HG02970 (cell line): ENCODE measurements around the gene BATF.

Experiments used
- ATAC-seq: cut with Tn5 transposase; IDR thresholded peaks from one replicate; pipeline ENCODE4 v1.9.1; 2021; ENCODE audit warnings: mild to moderate bottlenecking, moderate library complexity, moderate number of reproducible peaks; ENCODE audit not compliant: unreplicated experiment, low FRiP score

The BATF gene

DNA sequence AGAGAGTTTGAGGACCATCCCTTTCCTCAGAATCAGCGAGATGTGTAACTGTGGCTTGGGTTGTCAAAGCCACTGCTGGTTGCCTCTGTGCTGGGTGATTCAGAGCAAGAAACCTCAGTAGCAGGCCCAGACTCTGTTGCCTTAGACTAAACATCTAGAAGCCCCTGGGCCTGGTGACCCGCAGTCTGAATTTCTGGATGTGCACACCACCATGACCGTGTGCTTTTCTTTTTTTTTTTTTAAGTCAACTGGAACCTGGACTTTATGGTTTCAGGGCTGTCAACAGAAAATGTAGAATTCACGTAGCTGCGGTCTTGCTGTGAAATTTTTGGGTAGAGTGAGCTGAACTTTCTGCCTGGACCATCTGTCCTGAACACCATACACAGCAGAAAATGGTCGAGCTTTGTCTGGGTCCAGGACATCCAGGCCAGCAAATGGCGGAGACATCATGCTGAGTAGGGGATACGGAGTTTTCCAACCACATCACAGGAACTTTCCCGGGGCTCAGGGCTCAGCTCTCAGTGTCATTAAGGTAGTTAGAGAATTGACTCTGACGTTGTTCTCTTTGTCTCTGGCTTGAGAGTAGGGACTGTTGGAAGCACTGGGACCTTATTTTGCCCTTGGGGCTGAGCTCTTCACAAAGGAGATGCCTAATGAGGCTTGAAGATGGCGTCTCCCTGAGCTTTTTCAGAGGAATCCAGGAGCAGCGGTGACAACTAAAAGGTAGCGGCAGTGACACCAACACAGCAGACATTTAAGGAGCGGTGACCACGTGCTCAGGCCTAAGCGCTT is 23.0 kb upstream of the BATF start:
- no peak for ATAC-seq

DNA sequence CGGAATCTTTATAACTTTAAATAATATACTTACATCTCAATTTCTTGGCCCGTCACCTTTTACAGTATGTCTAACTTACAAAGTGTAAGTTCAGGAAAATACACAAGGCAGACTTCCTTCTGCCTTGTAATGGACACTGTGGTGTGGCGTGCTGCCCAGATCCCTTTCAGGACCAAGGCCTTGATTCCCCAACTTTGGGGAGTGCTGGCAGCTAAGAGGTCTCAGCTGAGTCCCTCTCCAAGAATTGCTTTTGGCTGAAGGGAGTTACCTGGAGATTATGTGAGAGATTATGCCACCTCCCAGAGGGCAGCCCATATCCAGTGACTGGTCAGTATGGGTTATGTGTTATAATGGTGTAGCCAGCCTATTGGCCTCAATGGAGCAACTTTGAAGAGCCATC is 21.2 kb upstream of the BATF start:
- ATAC-seq = no peak

DNA sequence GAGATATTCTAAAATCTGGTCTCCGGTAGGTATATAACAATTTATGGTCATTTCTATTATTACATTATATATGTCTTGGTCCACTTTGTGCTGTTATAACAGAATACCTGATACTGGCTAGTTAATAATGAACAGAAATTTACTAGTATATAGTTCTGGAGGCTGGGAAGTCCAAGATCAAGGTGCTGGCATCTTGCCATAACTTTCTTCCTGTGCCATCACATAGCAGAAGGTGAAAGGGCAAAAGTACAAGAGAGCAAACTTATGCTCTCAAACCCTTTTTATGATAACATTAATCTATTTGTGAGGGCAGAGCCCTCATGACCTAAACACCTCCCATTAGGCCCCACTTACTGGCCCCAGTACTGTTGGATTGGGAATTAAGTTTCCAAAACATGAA is 17.9 kb upstream of the BATF start:
- ATAC-seq = no peak

DNA sequence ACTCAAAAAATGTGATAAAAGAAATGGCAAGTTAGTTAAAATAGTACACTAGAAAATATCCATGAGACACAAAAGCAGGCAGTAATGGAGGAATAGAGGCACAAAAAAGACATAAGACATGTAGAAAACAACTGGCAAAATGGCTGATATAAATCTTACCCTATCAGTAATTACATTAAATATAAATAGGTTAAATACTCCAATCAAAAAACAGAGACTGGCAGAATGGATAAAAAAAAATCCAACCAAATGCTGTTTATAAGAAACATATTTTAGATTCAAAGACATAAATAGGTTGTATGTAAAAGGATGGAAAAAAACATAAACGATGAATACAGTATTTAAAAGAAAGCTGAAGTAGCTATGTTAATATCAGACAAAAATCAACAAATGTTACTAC is 15.3 kb upstream of the BATF start:
- no peak for ATAC-seq

DNA sequence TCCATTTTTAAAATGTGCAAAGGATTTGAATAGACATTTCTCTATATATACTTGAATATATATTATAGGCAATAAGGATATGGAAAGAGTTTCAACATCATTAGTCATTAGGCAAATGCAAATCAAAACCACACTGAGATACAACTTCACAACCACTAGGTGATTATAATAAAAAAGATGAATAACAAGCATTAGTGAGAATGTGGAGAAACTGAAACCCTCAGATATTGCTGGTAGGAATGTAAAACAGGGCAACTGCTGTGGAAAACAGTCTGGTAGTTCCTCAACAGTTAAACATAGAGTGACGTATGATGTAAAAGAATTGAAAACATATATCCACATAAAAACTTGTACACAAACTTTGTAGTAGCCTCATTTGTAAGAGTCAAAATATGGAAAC is 11.7 kb upstream of the BATF start:
- ATAC-seq = no peak

DNA sequence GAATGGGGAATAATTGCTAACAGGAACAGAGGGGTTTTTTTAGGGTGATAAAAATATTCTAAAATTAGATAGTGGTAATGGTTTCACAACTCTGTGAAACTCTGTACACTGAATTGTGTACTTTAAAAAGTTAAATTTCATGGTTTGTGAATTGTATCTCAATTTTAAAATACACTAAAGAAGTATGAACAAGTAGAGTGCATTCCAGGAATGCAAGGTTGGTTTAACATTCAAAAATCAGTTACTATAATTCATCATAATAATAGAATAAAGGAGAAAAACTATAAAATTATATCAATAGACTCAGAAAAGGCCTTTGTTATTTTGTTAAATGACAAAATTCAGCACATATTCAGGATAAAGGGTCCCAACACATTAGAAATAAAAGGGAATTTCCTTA is 11.1 kb upstream of the BATF start:
- no peak for ATAC-seq

DNA sequence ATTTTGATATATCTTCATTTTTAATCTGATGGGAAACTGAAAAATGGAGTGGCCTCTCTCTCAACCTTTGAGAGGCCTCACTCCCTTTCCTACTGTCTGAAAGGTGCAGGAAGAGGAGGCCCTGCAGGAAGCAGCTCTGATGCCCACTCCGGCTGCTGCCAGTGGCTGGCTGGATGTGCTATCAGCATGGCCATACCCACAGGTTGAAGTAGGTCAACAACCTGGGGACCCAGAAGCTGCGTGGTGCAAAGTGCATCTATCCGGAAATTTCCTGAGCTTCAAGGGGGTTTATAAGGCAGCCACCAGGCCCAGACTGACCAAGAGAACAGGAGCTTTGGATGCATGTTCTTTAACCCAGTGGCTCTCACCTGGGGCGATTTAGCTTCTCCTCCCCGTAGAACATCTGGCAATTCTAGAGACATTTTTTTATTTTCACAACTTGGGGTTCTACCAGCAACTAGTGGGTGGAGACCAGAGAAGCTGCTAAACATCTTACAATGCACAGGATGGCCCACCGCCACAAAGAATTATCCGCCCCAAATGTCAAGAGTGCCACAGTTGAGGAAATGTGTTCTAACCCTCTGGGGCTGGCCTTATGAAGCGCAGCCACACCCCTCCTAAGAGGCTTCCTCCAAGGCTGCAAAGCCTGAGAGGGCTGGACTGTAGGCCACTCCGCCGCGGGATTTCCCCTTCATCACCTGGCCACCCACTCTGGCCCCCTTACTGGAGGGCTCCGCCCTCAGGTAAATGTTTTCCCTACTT is 8.2 kb upstream of the BATF start:
- ATAC-seq = peak; percentile 42

DNA sequence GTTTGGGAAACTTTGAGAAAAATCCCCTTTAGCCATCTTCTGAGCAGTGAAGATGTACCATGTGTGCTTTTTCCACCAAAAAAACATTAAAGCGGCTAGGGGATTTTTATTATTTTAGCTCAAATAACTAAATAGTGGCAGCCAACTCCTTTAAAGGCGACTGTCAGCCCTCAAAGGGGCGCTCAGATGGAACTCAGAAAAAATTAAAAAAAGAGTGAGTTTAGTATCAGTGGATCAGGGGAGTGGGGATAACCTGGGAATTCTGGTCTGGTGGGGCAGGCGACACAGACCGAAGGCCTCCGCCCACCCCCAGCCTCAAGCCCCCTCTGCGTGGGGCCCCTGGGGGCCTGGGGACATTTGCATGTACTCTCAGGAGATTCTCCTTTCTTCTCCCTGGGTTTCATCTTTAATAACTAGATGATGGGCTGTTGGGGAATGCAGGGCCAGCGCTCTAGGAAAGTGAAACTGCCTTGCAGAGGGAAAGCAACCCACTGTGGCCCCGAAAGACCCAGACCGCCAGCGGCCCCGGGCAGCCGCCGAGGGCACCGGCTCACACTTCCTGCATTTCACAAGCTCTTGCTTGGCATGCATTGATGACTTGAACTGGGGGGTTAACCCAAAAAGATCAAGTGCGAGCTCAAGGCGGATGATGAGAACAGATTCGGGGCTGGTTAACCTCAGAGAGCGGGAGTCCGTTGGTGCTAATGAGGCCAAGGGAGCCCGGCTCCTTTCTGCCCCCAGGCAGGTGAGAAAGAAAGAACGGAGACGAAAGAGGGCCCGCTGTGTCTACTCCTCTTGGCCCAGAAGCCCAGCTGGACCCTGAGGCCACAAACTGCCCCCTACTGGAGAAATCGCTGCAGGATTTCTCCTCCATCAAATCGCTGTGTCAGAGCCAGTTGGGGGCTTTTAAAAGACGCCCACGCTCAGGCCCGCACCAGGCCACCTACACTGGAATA is 7.3 kb upstream of the BATF start:
- ATAC-seq = peak; percentile 43

DNA sequence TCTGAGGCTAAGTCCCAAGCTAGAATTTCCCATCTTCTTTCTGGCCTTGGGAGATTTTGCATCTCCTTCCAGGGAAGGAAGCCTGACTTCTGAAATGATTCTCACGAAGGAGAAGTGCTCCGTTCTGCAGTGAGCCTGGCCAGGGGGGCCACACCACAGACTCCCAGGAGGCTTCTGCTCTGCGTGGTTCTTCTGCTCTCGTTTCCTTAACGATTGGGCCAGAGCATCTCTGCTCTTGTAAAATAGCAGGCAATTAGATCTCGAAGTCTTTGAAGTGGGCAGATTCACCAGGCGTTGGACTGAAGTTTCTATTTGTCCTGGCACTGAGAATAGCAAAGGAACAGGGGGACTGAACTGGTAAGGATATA is 6.7 kb upstream of the BATF start:
- ATAC-seq = peak; percentile 36

DNA sequence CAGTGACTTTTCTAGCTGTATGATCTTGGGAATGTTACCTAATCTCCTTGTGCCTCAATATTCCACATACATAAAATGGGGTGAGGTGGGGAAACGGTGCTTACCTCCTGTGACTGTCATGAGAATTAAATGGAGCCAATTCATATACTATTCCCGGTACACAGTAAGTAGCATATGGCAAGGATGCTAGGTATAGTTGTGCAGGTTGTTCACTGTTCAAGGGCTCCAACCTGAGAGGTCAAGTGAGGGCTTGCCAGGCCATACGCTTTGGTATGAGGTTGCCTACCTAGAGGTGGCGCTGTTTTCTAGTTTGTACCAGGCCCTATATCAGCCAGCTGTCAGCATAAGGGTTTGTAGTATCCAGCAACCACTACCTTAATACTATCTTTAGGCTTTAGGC is 3.6 kb upstream of the BATF start:
- no peak for ATAC-seq

DNA sequence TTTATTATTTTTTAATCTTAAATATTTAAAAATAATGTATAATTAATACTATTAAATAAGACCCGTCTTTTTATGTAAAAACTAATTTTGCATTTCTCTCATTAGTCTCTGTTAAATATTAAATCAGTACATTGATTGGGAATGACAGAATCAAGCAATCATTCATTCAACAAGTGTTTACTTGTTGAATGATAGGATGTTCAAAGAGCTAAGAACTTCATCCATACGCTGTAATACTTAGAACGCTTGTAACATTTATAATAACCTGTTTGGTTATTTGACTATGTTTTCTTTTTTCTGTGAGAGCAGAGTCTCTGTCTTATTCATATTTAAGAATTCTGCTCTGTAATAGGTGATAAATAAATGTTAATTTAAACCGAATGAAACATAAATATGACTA is 2.9 kb upstream of the BATF start:
- no peak for ATAC-seq

DNA sequence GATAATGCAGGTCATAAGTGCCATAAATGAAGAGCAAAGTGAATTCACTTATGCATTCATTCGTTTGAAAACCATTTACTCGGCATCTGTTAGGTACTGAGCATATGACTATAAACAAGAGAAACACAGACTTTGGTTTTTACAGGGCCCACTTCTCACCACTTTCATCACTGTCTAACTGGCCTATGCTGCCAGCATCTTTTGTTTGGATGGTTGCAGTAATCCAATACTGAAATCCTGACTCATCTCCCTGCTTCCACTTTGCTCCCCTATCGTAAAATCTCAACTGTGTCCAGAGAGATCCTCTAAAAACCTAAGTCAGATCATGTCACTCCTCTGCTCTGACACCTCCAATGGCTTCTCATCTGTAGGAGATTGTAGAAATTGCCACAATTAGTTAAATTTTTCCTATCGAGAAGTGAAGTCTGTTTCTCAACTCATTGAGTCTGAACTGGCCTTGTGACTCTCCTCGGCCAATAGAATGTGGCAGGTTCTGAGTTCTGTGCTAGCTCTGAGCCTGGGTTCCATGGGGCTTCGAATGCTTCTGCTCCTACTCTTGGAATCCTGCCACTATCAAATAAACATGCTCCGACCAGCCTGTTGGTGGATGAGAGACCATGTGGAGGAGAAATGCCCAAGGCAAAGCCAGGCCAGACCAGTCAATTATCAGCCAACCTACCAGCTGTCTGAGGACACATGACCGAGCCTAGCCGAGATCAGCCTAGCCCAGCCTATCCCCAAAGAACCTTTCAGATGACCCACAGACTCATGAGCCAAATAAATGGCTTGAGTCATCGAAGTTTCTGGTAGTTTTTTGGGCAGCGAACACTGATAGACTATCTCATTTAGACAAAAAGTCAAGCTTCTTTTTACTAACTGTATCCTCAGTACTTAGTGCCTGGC is 2.2 kb upstream of the BATF start:
- ATAC-seq = no peak

DNA sequence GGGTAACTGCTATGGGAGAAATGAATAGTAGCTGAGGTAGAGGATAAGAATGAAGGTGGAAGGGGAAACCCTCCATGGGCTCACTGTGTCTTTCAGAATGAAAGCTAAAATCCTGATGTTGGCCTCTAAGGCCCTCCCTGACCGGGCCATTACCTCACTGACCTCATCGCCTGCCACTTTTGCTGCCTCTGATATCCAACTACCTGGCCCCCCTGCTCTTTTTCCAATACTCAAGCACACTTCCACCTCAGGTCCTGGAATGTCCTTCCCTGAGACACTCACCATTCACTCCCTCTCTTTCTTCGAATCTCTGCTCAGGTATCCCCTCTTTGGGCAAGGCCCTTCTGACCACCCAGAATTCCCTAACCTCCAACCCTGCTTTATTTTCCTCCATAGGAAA is 1.4 kb upstream of the BATF start:
- no peak for ATAC-seq

DNA sequence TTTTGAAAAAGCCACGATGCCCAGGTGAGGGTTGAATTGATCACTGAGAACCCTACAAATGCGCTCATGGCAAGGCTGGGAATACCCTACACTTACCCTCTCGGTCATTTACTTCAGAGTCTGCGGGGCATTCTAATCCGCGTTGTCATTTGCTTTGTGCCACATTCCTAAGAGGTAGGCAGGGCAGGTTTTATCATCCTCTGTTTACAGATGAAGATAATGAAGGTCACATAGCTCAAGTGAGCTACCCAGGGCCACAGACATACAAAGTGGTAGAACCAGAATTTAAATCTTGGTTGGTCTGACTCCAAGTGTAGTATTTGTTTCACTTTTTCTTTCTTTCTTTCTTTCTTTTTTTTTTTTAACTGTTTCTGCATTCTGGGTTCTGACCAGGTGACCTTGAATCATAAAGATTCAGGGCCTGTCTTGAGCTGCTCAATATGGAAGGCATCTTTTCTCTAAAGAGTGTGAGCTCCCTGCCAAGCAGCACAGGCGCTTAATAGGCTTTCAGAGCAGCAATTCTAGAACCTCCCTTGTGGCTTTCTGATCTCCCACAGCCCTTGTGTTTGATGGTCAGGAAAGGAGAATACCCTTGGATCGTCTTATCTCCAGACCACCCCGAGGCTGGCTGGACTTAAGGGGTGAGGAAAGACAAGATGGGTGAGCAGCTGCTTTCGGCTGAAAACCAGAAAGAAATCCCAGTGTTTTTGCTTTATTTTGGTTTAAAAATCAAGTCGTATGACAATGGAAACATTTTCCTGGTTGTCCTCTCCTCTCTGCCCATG is 662 bp upstream of the BATF start:
- ATAC-seq = peak; percentile 21

DNA sequence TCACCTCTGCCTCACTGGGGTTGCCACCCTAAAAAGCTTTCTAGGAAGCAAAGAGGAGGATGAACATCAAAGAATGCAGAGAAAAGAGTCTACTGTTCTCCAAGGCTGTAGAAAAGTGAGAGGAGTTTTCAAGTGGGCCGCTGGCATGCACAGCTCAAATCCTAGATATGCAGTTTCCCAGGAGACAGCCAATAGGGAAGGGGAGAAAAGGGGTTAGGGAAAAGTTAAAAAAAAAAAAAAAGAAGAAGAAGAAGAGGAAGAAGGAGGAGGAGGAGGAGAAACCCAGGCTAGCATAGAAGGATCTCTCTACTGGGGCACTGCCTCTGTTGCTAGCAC is 682 bp downstream of the BATF start:
- no peak for ATAC-seq

DNA sequence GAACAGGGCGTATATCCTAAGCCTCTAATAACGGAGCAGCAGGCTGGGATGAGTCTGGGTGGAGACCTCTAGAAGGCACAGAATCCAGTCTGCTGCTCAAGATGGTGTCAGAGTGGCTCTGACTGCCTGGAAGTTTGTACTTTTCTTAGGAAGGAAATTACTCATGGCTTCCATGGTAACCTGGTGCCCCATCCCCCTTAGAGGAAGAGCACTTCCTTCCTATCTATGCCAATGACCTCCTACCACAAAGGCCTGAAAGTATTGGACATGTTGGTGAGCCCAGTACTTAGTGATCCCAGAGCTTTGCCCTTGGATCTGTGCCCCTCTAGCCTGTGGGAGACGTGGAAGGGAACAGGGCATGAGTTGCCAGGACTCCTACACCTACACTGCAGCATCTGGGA is 1.5 kb downstream of the BATF start:
- no peak for ATAC-seq

DNA sequence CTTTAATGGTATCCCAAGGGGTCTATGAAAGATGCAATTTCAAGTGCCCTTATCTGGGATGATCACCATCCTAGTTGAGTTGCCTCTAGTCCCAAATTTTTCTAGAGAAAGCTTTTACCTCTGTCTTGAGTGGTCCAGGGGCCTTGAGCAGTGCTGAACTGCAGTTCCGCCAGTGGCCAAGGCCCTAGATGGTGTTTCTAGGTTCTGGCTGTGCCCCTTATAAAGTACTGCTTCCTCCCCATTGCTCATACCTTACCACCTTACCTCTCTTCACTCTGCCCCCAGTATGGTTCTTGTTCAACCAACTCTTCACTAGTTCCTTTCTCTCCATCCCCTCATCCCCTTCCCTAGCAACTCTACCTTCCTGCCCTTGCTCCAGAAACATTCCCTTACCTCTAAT is 3.7 kb downstream of the BATF start:
- no peak for ATAC-seq

DNA sequence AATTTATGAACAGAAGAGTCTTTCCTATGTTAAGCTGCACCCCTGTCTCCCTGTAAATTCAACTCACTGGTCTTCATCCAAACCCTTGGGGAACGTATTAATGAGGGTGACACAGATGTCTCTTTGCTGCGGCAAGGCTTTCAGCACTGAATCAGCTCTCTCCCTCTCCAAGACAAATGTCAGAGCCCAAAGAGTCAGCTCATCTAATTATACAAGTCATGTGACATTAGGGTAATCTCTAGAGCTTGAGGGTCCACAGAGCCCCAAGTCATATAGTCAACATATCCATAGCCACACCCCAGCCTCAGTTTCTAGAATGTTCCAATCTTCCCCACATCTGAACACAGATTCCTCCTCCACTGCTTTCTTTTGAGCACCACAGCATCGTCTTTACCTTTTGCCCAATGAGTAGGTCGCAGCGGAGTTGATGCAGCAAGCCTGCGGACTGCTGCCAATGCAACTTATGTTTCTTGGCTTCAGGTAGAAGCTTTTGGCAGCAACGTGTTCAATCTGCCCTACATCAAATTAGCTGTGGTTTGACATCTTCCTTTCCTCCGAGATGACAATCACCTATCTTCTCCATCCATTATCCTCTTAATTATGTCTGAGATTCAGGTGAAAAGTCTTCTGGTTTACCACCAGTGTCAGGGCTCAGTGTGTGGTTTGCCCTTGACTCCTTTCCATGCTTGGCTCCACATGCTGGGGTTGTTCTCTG is 5.3 kb downstream of the BATF start:
- no peak for ATAC-seq

DNA sequence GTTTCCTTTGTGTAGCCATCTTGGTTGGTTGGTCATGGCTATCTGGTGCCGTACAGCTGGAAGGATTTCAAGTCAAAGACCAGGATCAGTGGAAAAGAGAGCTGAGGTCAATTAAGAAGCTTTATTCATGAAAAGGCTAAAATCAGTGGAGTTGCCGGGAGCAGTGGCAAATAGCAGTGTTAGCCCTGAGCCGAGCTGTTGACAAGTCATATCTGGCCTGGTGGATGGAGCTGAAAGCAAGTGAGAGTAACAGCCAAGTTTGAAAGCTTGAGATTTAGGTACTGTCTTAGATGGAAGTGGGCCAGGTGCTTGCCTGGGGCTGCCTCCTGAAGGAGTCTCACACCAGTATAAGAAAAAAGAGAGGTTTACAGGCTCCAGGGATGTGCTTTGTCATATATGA is 9.0 kb downstream of the BATF start:
- ATAC-seq = no peak
